HepG2 (cell line): ENCODE results near the gene EFNA2. TPM values are rescaled to one million over a fixed set of nuclear protein-coding genes. Genes with fewer than 3 reads are reported as not detected.

ENCODE experiments used
- CREM ChIP-seq, 2 experiments: sonication (generic) in 1 of 2; formaldehyde crosslinking in 1 of 2; IDR thresholded peaks; 2 replicates each; pipeline versions ENCODE4 v1.4.0 to v1.6.1; 2016 to 2020; ENCODE audit warnings: antibody characterized with exemption in 1 of 2, mild to moderate bottlenecking in 1 of 2, missing genetic modification reagents in 1 of 2
- JUN ChIP-seq: sonication (generic); formaldehyde crosslinking; IDR thresholded peaks from 2 replicates; pipeline ENCODE4 v1.4.0; 2020; ENCODE audit warnings: mild to moderate bottlenecking, missing genetic modification reagents
- ZC3H13 ChIP-seq: sonication (generic); formaldehyde crosslinking; IDR thresholded peaks from 2 replicates; pipeline ENCODE4 v1.8.1; 2023; ENCODE audit warnings: mild to moderate bottlenecking, missing genetic modification reagents, moderate library complexity
- ZFYVE20 ChIP-seq: sonication (generic); formaldehyde crosslinking; IDR thresholded peaks from 2 replicates; pipeline ENCODE4 v1.8.0; 2023; ENCODE audit warnings: low read depth, mild to moderate bottlenecking, moderate library complexity, missing genetic modification reagents, borderline replicate concordance
- ZMAT3 ChIP-seq: sonication (generic); formaldehyde crosslinking; conservative IDR thresholded peaks from 2 replicates; pipeline ENCODE4 v1.7.0; 2021; ENCODE audit warnings: missing genetic modification reagents
- ZNF235 ChIP-seq: sonication (generic); formaldehyde crosslinking; IDR thresholded peaks from 2 replicates; pipeline ENCODE4 v1.8.1; 2023; ENCODE audit warnings: mild to moderate bottlenecking, missing genetic modification reagents, borderline replicate concordance
- ZNF331 ChIP-seq: sonication (generic); formaldehyde crosslinking; IDR thresholded peaks from 2 replicates; pipeline ENCODE4 v1.4.0; 2020; ENCODE audit warnings: missing genetic modification reagents
- ZNF354B ChIP-seq: sonication (generic); formaldehyde crosslinking; IDR thresholded peaks from 2 replicates; pipeline ENCODE4 v1.8.0; 2022; ENCODE audit warnings: mild to moderate bottlenecking, missing genetic modification reagents
- ZNF512B ChIP-seq: sonication (generic); formaldehyde crosslinking; IDR thresholded peaks from 2 replicates; pipeline ENCODE4 v1.5.1; 2020; ENCODE audit warnings: missing genetic modification reagents, mild to moderate bottlenecking, borderline replicate concordance
- ZNF567 ChIP-seq: sonication (generic); formaldehyde crosslinking; IDR thresholded peaks from 2 replicates; pipeline ENCODE4 v1.8.1; 2023; ENCODE audit warnings: mild to moderate bottlenecking, missing genetic modification reagents, borderline replicate concordance
- ZNF674 ChIP-seq: sonication (generic); formaldehyde crosslinking; IDR thresholded peaks from 2 replicates; pipeline ENCODE4 v1.5.0; 2020; ENCODE audit warnings: low read depth, mild to moderate bottlenecking, missing genetic modification reagents
- ZNF790 ChIP-seq: sonication (generic); formaldehyde crosslinking; IDR thresholded peaks from 2 replicates; pipeline ENCODE4 v1.8.0; 2022; ENCODE audit warnings: missing genetic modification reagents, mild to moderate bottlenecking, borderline replicate concordance
- ZNF792 ChIP-seq: IDR thresholded peaks from 2 replicates; pipeline ENCODE4 v1.6.1; 2016
- polyA plus RNA-seq, 8 experiments: library from polyadenylated mRNA; depleted of rRNA in 3 of 8; stranded (reverse) in 7 of 8; unstranded in 1 of 8; fragments of >200 nt; fragmentation: Illumina TruSeq in 4 of 8; extraction: Trizol in 4 of 8; gene quantifications; 2 replicates each; pipeline versions ENCODE4 v1.2.1 to v1.2.3, GENCODE V29; 2011 to 2016; ENCODE audit warnings: low read depth in 4 of 8, missing spikeins in 1 of 8, mixed read lengths in 1 of 8; ENCODE audit not compliant: insufficient read depth in 1 of 8
- total RNA-seq, 5 experiments: library from RNA; depleted of rRNA; stranded (reverse); fragments of >200 nt; fragmentation: Illumina TruSeq; extraction: Trizol; gene quantifications; 2 replicates each; pipeline ENCODE4 v1.2.3, GENCODE V29; 2016; ENCODE audit warnings: low read depth in 1 of 5
- TF ChIP-seq, protein P1 (sequence below): sonication (generic); formaldehyde crosslinking; IDR thresholded peaks from 2 replicates; pipeline ENCODE4 v1.4.0; 2020; ENCODE audit warnings: missing genetic modification reagents
- TF ChIP-seq, protein P2 (sequence below): sonication (generic); formaldehyde crosslinking; IDR thresholded peaks from 2 replicates; pipeline ENCODE4 v1.5.0; 2020; ENCODE audit warnings: mild to moderate bottlenecking, missing genetic modification reagents, borderline replicate concordance
- TF ChIP-seq, protein P3 (sequence below): sonication (generic); formaldehyde crosslinking; IDR thresholded peaks from 2 replicates; pipeline ENCODE4 v1.4.0; 2020; ENCODE audit warnings: missing genetic modification reagents
- TF ChIP-seq, protein P4 (sequence below): sonication (generic); formaldehyde crosslinking; IDR thresholded peaks from 2 replicates; pipeline ENCODE4 v1.4.0; 2020; ENCODE audit warnings: mild to moderate bottlenecking, missing genetic modification reagents, borderline replicate concordance

Gene EFNA2
- total and polyA plus RNA-seq, 2 of the 13 experiments (the other 11 are each of a cell fraction or from before 2014, with no cell fraction given) = 6.0 to 9.9 TPM

- TF ChIP-seq ZNF512B (CRISPR knock-in tag) (no peak), ZNF674 (CRISPR knock-in tag) (no peak), ZNF354B (no peak), CREM (IDR thresholded peaks at IDR 0.05) (no peak), CREM (CRISPR knock-in tag; IDR thresholded peaks at IDR 0.05) (no peak), ZNF331 (no peak), ZNF567 (CRISPR knock-in tag) (0 out of 2 replicates have a peak, but pooled peaks have one; percentile 40), JUN (CRISPR knock-in tag) (peak; percentile 70; the same call in 1 of the 2 replicates), ZNF792 (CRISPR knock-in tag) (no peak), ZNF790 (CRISPR knock-in tag) (no peak), ZFYVE20 (CRISPR knock-in tag) (no peak), ZNF235 (no peak), ZMAT3 (no peak), ZC3H13 (CRISPR knock-in tag) (no peak)
- TF ChIP-seq, protein P1, sequence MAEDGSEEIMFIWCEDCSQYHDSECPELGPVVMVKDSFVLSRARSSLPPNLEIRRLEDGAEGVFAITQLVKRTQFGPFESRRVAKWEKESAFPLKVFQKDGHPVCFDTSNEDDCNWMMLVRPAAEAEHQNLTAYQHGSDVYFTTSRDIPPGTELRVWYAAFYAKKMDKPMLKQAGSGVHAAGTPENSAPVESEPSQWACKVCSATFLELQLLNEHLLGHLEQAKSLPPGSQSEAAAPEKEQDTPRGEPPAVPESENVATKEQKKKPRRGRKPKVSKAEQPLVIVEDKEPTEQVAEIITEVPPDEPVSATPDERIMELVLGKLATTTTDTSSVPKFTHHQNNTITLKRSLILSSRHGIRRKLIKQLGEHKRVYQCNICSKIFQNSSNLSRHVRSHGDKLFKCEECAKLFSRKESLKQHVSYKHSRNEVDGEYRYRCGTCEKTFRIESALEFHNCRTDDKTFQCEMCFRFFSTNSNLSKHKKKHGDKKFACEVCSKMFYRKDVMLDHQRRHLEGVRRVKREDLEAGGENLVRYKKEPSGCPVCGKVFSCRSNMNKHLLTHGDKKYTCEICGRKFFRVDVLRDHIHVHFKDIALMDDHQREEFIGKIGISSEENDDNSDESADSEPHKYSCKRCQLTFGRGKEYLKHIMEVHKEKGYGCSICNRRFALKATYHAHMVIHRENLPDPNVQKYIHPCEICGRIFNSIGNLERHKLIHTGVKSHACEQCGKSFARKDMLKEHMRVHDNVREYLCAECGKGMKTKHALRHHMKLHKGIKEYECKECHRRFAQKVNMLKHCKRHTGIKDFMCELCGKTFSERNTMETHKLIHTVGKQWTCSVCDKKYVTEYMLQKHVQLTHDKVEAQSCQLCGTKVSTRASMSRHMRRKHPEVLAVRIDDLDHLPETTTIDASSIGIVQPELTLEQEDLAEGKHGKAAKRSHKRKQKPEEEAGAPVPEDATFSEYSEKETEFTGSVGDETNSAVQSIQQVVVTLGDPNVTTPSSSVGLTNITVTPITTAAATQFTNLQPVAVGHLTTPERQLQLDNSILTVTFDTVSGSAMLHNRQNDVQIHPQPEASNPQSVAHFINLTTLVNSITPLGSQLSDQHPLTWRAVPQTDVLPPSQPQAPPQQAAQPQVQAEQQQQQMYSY = 0 out of 2 replicates have a peak, but pooled peaks have one; percentile 61
- TF ChIP-seq, protein P2, sequence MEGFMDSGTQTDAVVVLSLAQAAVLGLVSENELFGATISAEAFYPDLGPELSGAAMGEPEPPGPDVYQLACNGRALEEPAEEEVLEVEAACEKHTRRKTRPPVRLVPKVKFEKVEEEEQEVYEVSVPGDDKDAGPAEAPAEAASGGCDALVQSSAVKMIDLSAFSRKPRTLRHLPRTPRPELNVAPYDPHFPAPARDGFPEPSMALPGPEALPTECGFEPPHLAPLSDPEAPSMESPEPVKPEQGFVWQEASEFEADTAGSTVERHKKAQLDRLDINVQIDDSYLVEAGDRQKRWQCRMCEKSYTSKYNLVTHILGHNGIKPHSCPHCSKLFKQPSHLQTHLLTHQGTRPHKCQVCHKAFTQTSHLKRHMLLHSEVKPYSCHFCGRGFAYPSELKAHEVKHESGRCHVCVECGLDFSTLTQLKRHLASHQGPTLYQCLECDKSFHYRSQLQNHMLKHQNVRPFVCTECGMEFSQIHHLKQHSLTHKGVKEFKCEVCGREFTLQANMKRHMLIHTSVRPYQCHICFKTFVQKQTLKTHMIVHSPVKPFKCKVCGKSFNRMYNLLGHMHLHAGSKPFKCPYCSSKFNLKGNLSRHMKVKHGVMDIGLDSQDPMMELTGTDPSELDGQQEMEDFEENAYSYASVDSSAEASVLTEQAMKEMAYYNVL = 0 out of 2 replicates have a peak, but pooled peaks have one; percentile 8
- TF ChIP-seq, protein P3, sequence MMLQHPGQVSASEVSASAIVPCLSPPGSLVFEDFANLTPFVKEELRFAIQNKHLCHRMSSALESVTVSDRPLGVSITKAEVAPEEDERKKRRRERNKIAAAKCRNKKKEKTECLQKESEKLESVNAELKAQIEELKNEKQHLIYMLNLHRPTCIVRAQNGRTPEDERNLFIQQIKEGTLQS = no peak
- TF ChIP-seq, protein P4, sequence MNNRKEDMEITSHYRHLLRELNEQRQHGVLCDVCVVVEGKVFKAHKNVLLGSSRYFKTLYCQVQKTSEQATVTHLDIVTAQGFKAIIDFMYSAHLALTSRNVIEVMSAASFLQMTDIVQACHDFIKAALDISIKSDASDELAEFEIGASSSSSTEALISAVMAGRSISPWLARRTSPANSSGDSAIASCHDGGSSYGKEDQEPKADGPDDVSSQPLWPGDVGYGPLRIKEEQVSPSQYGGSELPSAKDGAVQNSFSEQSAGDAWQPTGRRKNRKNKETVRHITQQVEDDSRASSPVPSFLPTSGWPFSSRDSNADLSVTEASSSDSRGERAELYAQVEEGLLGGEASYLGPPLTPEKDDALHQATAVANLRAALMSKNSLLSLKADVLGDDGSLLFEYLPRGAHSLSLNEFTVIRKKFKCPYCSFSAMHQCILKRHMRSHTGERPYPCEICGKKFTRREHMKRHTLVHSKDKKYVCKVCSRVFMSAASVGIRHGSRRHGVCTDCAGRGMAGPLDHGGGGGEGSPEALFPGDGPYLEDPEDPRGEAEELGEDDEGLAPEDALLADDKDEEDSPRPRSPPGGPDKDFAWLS (CRISPR knock-in tag) = no peak
Observed at GRCh38 chr19:1239796-1240737, 45.6 kb upstream of the EFNA2 start (continued).
